GM18498 (cell line): ENCODE results near the gene CERS4.
"Not testable (repeated sequence)": the region's sequence is repeated elsewhere in the genome, so short reads cannot be mapped to it uniquely, and the experiment has no call there.

Source experiments
- ATAC-seq: cut with Tn5 transposase; IDR thresholded peaks from one replicate; pipeline ENCODE4 v1.9.1; 2021; ENCODE audit warnings: mild to moderate bottlenecking, moderate library complexity; ENCODE audit not compliant: unreplicated experiment

Gene CERS4

GRCh38 chr19:8259142-8259921, 50.2 kb downstream of the CERS4 start:
- ATAC-seq = no peak

GRCh38 chr19:8259922-8260247, 50.7 kb downstream of the CERS4 start:
- no peak for ATAC-seq

- no peak for ATAC-seq
Observed at GRCh38 chr19:8261347-8261746, 52.2 kb downstream of the CERS4 start.

- no peak for ATAC-seq
Observed at GRCh38 chr19:8261881-8262280, 52.7 kb downstream of the CERS4 start.

- no peak for ATAC-seq
Observed at GRCh38 chr19:8262431-8262830, 53.3 kb downstream of the CERS4 start.

- ATAC-seq = not testable (repeated sequence)
Observed at GRCh38 chr19:8264248-8264647, 55.1 kb downstream of the CERS4 start.

- no peak for ATAC-seq
Observed at GRCh38 chr19:8265872-8266271, 56.7 kb downstream of the CERS4 start.

- no peak for ATAC-seq
Observed at GRCh38 chr19:8269724-8270123, 60.6 kb downstream of the CERS4 start.

GRCh38 chr19:8276508-8276907, 67.3 kb downstream of the CERS4 start:
- ATAC-seq = not testable (repeated sequence)

- not testable (repeated sequence) for ATAC-seq
Observed at GRCh38 chr19:8291337-8291736, 82.2 kb downstream of the CERS4 start.

- no peak for ATAC-seq
Observed at GRCh38 chr19:8302357-8302691, 93.2 kb downstream of the CERS4 start.

- no peak for ATAC-seq
Observed at GRCh38 chr19:8302734-8303133, 93.6 kb downstream of the CERS4 start.

GRCh38 chr19:8304841-8305621, 95.9 kb downstream of the CERS4 start:
- ATAC-seq = no peak

GRCh38 chr19:8305798-8306197, 96.6 kb downstream of the CERS4 start:
- ATAC-seq = no peak

- ATAC-seq = no peak
Observed at GRCh38 chr19:8306235-8307054, 97.3 kb downstream of the CERS4 start.

- no peak for ATAC-seq
Observed at GRCh38 chr19:8307400-8307964, 98.3 kb downstream of the CERS4 start.

- peak; percentile 86 for ATAC-seq
Observed at GRCh38 chr19:8307965-8308866, 99.0 kb downstream of the CERS4 start, which contains the start of gene CD320. Gene CD320, minus strand, starts transcription at chr19:8308358. Its CDS starts 68 bp downstream, at chr19:8308290.

- no peak for ATAC-seq
Observed at GRCh38 chr19:8308891-8309291, 99.7 kb downstream of the CERS4 start.

- ATAC-seq = no peak
Observed at GRCh38 chr19:8310342-8311055, 101.3 kb downstream of the CERS4 start.
